Suppressor macrophage treated with lipopolysaccharide for 1 hour (primary cell): ENCODE measurements around the gene KCNH2.

Experiments
- DNase-seq, 3 donors: peaks; one replicate each; pipeline ENCODE4 v3.0.0-alpha.2; 2020 to 2022

The KCNH2 gene

DNA sequence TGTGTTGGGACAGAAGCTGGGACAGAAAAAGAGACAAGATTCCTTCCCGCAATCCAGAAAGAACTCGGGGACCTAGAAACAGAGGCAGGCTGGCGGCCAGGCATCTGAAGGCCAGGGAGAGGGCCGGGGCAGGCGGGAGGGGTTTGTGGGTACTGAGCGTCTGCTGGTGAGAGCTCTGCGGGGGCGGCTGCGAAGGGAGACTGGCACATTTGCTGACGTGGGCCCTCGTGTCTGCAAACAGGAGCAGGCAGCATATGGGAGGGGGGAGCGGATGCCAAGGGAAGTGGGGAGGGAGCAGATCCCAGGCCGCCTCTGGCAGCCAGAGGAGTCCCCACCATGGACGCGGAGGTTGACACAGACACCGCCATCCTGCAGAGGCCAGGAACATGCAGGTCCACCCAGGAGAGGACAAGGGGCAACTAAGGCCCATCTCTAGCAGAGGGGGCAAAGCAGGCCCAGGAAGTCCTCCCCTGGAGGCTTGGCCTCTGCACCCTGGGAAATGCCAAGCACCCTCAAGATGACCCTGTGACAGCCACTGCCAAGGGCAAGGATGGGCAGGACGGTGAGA lies 32.2 kb downstream of the KCNH2 start:
- DNase-seq: no peak

DNA sequence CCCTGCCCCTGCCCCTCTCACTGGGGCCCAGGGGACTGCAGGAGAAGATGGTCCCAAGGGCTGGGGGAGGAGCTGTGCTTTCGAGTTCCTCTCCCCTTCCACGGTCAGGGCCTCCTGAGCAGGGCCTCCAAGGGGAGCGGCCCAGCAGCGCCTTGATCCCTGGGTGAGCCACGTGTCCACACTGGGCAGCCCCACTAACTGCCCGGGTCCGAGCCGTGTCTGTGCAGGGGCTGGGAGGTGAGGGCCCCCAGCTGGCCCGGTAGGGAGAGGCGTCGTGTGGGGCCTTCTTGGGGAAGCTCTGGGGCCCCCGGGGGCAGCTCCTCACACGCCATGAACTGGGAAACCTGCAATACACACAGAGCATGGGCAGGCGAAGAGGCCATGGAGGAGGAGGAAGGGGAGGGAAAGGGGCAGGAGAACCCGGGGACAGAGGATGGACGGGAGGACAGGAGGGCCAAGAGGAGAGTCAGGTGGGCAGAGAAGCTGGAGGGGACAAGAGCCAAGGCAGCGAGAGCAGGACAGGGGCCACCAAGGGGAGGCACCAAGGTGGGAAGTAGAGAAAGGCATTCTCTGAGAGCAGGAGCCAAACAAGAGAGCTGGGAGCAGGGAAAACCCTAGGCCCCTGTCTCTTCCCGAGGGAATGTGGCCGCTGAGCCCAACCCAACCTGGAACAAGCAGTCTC lies 32.8 kb downstream of the KCNH2 start:
- DNase-seq: no peak

DNA sequence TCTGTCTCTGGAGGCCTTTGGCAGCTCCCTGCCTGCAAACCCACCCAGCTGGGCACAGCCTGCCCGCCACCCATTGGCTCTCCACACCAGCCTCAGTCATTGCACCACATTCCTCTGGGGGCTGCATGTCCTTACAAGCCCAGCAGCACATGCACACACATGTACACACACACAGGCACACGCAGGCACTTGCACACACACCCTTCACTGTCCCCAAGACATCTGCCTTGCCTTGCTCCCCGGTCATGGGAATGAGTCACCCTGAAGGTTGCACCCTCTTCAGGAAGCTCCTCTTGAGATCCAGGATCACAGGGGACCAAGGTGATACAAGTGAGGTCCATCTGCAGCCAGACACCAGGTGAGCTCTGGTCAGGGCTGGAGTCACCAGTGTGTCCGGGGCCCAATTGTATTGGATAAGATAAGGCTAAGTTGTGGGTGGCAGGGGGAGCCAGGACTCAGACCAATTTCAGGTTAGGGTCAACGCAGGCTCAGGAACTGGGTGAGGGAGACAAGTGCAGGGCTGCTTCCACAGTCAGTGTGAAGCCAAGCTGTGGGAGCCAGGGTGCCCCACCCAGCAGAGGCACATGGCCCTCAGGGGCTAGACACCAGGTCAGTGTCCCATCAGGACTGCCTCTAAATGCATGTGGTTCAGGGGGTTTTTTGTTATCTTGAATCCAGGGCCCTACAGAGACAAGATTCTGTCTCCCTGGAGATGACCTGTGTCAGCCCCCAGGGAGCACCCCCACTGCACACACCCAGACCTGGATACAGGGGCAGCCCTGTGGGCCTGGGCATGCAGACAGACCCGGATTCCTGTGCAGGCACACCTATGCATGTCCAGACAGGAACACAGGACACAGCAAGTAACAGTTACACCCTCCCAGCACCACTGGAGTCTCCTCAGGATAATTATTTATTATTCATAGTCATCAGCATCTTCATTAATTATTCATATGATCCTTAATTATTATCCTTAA lies 33.8 kb downstream of the KCNH2 start:
- no peak for DNase-seq

DNA sequence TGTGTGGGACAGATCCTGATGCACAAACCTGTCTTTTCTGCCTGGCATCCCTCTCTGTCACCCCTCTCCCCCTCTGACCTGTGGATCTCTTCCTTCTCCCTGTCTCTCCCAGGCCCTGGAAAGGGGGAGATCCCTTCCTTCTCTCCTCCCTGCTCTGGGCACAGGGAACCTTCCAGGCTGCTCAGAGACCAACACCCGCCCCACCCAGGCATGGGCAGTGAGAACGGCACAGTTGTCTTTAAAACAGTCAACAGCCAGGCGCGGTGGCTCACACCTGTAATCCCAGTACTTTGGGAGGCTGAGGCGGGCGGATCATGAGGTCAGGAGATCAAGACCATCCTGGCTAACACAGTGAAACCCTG lies 34.7 kb downstream of the KCNH2 start:
- no peak for DNase-seq

DNA sequence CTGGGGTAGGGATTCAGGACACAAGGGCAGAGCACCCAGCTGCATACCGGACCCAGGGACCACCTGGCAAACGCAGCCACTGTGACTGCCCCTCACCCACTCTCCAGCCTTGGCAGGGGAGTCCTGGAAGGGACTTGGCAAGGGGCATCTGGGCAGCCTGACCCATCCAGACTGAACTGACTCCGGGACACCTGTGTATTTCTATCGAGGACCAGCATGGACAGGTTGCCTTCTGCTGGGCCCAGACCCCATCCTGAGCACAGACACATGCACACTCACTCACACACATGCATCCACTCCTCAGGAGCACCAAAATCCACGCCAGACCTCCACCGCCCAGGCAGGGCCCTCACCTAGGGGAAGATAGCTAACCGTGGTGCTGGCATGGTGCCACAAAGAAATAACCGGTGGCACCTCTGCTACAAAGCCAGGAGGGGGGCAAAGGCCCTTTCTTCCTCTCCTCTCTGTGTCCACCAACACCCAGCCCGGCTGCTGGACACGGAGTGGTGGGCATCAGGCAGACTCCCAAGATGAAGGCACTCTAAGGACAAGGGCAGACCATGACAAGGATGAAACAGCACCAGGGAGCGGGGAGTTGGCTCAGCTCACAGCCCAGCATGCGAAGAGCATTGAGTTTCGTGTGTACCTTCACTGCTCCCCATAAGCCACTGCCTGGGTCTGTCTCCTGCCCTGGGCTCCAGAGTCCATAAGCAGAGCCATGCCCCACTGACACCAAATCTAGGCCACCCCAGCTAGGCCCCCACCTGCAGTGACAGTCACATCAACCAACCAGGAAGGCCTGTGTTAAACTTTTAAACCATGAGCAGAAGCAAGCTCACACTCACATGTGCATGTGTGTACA lies 35.3 kb downstream of the KCNH2 start:
- no peak for DNase-seq

DNA sequence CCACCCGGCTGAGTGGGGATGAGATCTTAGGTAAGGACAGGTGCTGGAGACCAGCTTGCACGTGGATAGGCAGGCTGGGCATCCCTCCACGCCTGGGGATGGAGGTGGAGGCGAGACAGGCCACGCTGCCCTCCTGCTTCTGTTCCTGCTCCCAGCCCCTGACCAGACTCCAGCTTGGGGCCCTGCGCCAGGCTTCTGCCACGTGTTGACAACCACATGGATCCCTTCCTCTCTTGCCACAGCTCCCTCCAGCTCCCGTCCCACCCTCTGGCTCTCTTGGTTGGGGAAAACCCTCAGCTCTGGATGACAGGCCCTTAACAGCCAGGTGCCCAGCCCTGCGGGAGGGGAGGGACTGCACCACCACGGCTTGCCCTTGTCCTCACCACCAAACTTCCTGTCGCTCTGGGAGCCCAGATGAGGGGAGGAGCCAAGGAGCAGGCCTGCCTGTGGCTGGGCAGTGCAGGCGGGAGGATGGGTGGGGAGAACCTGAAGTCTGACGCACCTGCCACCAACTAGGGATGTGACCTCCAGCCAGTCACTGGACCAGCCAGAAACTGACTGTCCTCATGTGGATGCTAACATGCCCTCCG lies 36.0 kb downstream of the KCNH2 start:
- no peak for DNase-seq

DNA sequence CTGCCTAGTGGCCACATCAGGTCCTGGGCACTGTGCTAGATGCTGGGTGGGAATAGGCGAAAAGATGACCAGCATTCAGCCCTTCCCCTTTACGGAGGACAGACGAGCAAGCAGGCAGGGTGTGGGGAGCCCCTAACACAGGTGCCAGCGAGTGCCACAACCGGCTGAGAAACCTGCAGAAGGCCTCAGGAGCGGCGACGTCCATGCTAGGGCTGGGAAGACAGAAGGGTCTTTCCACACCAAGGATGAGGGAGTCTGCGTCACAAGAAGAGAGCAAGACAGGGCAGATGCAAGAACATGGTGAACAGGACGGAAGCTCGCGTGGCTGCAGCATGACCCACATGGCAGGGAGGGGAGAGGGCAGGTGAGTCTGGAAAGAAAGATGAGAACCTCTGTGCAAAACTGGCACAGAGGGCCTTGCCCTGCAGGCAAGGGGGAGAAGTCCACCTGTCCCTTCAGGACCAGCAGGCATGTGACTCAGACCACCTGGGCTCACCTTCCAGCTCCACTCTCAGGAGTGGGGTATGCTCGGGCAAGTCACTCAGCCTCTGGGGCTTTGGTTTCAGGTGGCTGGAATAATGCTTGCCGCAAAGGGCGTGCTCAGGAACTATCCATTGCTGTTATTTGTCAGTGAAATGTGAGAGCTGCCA lies 36.6 kb downstream of the KCNH2 start:
- no peak for DNase-seq

DNA sequence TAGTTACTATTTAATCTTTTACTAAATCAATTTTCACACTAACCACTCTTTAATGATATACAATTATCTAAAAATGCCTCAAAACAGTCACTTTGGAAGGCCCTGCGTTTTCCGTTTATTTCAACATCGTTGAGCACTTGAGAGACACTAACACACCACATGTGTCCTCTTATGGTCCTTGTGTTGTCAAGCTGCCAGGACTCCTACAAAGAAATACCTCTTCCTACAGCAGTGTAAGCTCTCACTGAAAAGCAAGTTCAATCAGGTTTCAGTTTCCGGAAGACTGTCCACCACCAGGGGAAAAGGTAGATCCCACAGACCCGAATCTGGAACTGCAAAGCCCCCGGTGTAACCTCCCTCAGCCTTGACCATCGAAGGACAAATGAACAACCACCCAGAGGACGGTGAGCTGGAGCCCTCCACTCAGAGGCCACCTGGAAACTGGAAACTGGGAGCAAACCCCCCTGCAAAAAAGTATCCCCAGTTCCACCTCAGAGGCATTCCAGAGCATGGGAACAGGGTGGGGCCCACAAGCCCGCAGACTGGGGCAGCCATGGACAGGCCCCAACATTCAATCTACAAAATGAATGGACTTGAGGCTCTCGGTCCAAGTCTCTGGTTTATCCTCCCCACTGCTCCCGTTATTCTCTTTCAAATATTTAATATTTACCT lies 37.6 kb downstream of the KCNH2 start:
- DNase-seq: no peak

DNA sequence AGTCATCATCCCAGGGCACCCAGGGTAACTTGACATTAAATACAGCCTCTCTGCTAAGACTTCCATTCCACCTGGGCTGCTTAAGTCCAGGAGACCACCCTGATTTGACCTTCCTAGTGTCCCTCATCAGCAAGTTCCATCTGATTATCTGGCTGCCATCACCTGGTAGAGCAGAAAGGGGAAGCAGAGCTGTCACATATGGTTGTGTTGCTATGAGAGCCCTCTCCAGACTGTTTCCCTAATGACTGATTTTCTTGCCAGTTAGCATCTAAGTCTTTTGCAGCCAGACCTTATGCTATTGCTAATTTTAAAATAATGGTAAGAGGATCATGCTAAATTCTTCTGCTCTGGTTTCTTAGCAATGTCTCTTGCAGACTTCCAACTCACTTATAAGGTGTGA lies 38.7 kb downstream of the KCNH2 start:
- DNase-seq: no peak

DNA sequence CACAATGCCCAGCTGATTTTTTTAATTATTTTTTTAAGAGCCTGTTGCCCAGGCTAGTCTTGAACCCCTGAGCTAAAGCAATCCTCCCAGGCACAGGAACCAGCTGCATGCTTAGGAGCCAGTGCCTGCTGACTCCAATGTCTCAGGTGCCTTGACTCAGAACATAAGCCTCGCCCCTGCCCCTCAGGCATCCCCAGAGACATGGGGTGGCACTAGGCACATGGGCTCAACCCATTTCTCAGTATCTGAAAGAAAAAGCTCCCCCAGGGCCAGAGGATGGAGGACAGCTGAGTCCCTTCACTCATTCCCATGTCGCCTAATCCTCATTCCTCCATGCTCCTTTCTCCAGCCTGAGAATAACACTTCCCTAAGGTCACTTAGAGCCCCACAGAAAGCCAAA lies 39.1 kb downstream of the KCNH2 start:
- DNase-seq: no peak

DNA sequence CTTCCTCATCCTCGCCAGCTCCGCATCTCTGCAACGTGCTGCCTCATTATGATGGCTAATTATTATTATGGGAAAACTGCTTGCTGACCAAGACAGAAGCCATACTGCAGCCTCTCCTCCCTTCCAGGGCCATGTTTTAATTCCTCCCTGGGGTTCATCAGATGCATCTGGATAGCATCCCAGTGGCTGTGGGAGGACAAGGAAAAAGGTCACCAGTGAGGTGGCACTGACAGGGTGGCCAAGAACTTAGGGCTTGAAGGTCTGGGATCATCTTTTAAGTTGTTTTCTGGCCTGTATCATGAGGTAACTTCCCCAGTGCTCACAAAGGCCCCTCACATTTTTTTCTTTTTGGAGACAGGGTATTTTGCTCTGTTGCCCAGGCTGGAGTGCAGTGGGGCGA lies 39.6 kb downstream of the KCNH2 start:
- no peak for DNase-seq

DNA sequence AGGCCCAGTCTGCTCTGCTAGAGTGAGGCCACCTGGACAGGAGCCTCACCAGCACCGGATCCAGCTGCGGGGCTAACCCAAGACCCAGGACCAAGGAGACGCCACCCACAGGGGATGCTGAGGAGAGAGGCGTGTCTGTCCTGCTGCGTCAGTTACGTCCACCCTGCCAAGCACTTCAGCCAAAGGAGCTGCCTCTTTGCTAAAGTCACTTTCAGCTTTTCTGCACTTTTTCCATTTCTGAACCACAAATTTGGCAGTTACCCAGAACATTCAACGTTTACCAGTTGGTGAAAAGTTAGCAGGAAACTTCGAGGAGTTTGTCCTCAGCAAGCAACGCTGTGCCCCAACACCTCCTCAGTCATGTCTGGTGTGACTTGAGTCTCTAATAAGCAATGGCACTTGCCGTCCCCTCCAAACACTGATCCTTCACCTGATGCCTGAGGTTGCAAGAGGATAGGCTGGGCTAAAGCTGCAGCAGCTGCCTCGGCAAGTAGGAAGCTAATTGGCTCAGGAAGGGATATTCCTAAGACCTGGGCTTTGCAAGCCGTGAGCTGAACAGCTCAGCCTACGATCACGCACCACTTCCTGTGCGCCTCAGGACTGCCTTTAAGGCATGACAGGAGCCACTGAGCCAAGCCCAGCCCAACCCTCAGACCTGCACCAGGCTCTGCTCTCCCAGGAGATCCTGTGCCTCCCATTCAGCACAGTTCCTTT lies 40.1 kb downstream of the KCNH2 start:
- DNase-seq: no peak

DNA sequence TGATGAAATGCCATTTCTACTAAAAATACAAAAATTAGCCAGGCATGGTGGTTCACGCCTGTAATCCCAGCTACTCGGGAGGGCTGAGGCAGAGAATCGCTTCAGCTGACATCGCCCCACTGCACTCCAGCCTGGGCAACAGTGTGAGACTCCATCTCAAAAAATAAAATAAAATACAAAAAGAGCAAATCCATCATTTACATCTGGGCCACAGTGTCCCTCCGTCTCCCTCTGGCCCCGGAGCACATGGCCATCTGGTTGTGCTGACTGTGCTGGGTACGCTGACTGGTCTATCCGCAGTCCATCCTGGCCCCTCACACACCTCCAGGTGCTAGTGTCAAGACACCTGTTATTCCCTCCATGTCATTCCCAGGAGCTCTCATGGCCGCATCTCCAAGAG lies 42.1 kb downstream of the KCNH2 start:
- no peak for DNase-seq

DNA sequence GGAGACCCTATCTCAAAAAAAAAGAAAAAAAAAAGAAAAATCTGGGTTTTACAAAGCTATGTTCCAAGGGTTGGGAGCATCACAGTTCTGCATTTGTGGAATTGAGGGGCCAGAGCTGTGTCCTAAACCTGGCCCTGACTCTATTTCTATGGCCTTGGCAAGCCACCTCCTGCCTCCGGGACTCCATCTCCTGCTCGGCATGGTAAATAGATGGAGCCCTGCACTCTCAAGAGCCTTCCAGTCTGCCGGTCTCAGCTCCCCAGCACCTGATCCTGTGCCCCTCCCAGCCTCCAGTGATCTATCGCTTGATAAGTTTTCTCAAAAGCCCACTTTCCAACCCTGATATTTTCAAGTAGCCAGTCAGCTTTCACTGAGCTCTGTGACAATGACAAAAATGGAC lies 43.0 kb downstream of the KCNH2 start:
- DNase-seq: no peak

DNA sequence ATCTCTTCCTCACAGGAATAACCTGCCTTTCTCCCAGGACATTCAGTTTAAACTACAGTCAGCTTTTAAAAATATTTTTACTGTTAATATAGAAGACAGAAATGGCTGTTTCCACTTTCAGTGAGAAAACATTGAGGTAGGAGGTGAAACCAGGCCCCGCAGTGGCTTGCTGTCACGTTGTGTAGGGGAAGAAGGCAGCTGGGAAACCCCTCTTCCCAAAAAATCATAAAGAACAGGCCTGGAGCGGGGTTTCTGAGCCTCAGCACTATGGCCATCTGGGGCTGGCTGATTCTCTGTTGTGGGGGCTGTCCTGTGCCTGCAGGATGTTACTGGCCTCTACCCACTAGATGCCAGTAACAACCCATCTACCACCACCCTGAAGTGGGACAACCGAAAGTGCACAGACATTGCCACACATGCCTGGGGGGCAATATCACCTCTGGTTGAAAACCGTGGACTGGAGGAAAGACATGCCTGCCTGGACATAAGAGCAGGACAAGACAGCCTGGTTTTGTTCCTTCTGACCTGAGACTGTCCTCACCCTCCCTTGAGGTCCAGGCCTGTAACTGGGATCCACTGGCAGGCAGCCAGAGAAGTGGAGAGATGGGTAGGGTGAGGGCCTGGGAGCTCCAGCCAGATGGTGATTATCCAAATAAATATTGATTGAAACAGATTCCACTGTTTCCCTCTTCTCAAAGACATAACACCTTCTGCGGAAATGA lies 43.9 kb downstream of the KCNH2 start:
- no peak for DNase-seq

DNA sequence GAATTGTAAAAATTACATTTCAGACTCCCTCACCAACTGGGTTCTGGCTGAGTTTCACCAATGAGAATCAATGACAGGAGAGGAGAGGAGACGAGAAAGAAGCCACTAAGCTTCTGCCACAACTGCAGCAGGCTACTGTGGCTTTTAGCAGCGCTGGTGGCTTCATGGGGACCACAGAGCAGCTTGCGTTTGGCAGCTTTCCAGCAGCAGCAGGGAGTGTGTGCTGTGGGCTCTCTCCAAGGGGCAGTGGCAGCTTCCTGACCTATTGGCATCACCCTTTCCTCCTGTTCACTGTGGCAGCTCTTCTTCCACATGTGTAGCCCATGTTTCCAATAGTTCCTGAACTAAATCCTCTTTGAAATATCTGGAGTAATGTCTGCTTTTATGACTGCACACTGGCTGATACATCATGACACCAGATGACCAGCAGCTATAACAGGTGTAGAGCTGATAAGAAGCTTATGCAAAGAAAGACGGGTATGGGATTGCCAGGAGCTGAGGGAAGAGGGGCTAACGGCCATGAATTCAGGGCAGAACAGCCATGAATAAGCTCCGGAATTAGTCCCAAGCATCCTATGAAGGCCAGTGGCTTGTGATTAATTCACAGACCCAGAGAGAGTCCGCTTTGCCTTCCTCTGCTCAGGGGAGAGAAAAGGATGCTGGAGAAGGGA lies 46.8 kb downstream of the KCNH2 start:
- no peak for DNase-seq

DNA sequence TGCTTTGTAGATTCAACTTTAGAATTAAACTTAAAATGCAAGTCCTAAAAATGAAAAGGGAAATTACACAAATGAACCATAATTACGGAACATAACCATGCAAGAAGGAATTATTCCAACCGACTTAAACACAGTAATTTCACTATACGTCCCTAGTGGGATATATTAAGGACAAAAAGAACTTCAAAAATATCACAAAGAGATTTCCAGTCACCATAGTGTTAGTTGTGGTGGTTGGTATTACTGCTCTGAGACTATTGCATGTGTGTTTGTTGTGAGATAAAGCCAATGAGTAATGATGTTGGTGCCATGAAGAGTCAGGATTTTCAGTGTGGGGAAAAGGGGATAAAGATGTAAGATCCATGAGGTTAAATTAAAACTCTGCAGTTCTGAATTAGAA lies 49.6 kb downstream of the KCNH2 start:
- DNase-seq: no peak

DNA sequence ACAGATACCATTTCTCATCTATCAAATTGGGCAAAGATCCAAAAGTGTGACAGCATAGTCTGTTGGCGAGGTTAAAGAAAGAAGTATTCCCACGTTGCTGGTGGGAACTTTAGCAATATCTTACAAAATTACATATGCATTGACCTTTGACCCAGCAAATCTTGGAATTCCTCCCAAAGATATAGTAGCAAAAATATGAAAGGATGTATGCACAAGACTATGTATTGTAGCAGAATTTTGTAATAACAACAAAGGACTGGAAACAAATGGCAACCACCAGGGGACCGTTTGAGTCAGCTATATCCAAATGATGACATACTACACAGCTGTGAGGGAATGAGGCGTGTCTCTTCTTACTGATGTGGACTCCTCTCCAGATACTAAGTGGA lies 50.2 kb downstream of the KCNH2 start:
- DNase-seq: peak in 2 of 3 donors; percentile 23 to 28

DNA sequence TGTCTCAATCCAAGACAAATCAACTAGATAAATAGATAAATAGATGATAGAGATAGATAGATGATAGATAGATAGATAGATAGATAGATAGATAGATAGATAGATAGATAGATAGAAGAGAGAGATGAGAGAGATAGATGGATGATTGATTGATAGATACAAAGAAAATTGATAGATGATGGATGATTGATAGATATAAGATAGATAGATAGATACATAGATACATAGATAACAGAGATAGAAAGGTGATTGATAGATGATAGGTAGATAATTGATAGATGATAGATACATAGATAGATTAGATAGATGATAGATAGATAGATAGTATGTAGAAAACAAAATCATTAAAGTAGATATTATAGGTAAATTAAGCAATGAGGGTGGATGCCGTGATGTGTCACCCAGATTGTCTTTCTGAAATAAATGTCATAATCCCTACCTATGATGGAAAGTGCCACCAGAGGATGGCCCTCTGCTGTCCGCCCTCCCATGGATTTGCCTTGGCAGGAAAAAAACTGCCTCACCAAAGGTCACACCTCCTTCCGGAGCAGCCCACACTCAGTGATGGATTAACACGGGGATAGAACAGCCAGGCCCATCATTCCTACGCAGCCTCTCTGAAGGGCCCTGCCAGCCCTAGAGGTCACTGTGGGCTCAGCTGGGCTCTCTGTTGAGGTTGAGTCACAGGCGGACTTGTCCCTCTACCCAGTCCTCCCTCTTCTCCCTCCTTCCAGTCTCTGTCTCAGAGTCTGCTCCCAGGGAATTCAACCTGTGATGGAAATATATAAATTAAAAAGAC lies 50.8 kb downstream of the KCNH2 start:
- DNase-seq: no peak
